Stimulated activated CD4-positive, alpha-beta T cell treated with anti-CD3 and anti-CD28 coated beads, Interleukin-1b, Interleukin-23, amount 100 ng/mL, for 48 hours (primary cell): ENCODE results near the gene CHAD.
"Not testable (repeated sequence)": the region's sequence is repeated elsewhere in the genome, so short reads cannot be mapped to it uniquely, and the experiment has no call there.

Experiments
- DNase-seq: peaks from one replicate; pipeline ENCODE4 v3.0.0-alpha.2; 2020

Gene CHAD

GRCh38 chr17:50425682-50426471, 42.8 kb downstream of the CHAD start, which contains the start of gene ACSF2:
TSS of gene ACSF2 (plus strand) at chr17:50426218. CDS start at chr17:50426262, 44 bp downstream.
- peak; percentile 68 for DNase-seq

GRCh38 chr17:50424996-50425681, 43.5 kb downstream of the CHAD start:
- no peak for DNase-seq

- DNase-seq, result no peak
Measured at GRCh38 chr17:50424246-50424995, 44.3 kb downstream of the CHAD start.

GRCh38 chr17:50423553-50424159, 45.0 kb downstream of the CHAD start:
- no peak for DNase-seq

GRCh38 chr17:50422738-50423137, 45.9 kb downstream of the CHAD start:
- DNase-seq, result no peak

GRCh38 chr17:50421308-50422051, 47.2 kb downstream of the CHAD start:
- no peak for DNase-seq

- DNase-seq, result no peak
Measured at GRCh38 chr17:50420419-50421112, 48.1 kb downstream of the CHAD start.

GRCh38 chr17:50419577-50419976, 49.1 kb downstream of the CHAD start:
- not testable (repeated sequence) for DNase-seq

- DNase-seq, result no peak
Measured at GRCh38 chr17:50414808-50415207, 53.9 kb downstream of the CHAD start.
